IMR-90 (cell line): ENCODE data around the gene AKAP1. TPM values are rescaled to one million over a fixed set of nuclear protein-coding genes. Genes with fewer than 3 reads are reported as not detected.

Source experiments
- ATAC-seq: fragments of 200-7000 bp; cut with Tn5 transposase; 2 replicates; pipeline ENCODE4 v1.9.1; 2020; ENCODE audit warnings: low read depth, mild to moderate bottlenecking, moderate library complexity
- BruUV-seq: library from RNA; stranded (reverse); fragments of 400-500 nt; replicated peaks from 2 replicates; lab custom pipeline; 2021; lab: Mats Ljungman, UMichigan
- CTCF ChIA-PET: fragments of 300-600 bp; formaldehyde crosslinking; extraction: SDS; loops from one replicate; lab custom pipeline; 2021; ENCODE audit warnings: antibody characterized with exemption; lab: Yijun Ruan, JAX
- POLR2A ChIA-PET: fragments of 300-600 bp; sonication (Branson Sonifier 250); formaldehyde crosslinking; loops from one replicate; lab custom pipeline; 2022; ENCODE audit warnings: antibody characterized with exemption; ENCODE audit not compliant: unreplicated experiment; lab: Charles Lee
- DNase-seq: peaks from one replicate; pipeline ENCODE4 v3.0.0; 2013
- H2AFZ ChIP-seq: replicated peaks from 2 replicates; pipeline ENCODE3; 2013; ENCODE audit warnings: low read length, mild to moderate bottlenecking; ENCODE audit not compliant: poor library complexity
- H2AK5ac ChIP-seq: 2 replicates; pipeline ENCODE4 v1.6.1; 2013; ENCODE audit warnings: low read depth, low read length, inconsistent platforms
- H2AK9ac ChIP-seq: replicated peaks from 2 replicates; pipeline ENCODE3; 2013; ENCODE audit warnings: mild to moderate bottlenecking, low read depth, low read length, moderate library complexity; ENCODE audit not compliant: poor library complexity
- H2BK120ac ChIP-seq: 2 replicates; pipeline ENCODE4 v1.6.1; 2013; ENCODE audit warnings: low read depth, low read length, inconsistent platforms
- H2BK15ac ChIP-seq: 3 replicates; pipeline ENCODE4 v1.6.1; 2013; ENCODE audit warnings: low read depth, low read length, inconsistent platforms
- H2BK20ac ChIP-seq: 2 replicates; pipeline ENCODE4 v1.6.1; 2013; ENCODE audit warnings: low read depth, mild to moderate bottlenecking, inconsistent platforms, low read length, moderate library complexity
- H2BK5ac ChIP-seq: 2 replicates; pipeline ENCODE4 v1.6.1; 2013; ENCODE audit warnings: mild to moderate bottlenecking, low read depth, low read length, inconsistent platforms; ENCODE audit not compliant: poor library complexity, severe bottlenecking
- H3K14ac ChIP-seq: replicated peaks from 2 replicates; pipeline ENCODE4 v1.6.1; 2013; ENCODE audit warnings: low read depth, low read length, inconsistent platforms
- H3K18ac ChIP-seq: 2 replicates; pipeline ENCODE4 v1.6.1; 2013; ENCODE audit warnings: low read depth, low read length, control low read depth
- H3K23ac ChIP-seq: 2 replicates; pipeline ENCODE4 v1.6.1; 2013; ENCODE audit warnings: low read depth, low read length, inconsistent platforms
- H3K27ac ChIP-seq: 2 replicates; pipeline ENCODE4 v1.5.1; 2013; ENCODE audit warnings: mild to moderate bottlenecking, control low read depth, low read length; ENCODE audit not compliant: insufficient read depth
- H3K27me3 ChIP-seq: 2 replicates; pipeline ENCODE4 v1.6.1; 2013; ENCODE audit warnings: low read length; ENCODE audit not compliant: control insufficient read depth, insufficient read depth
- H3K36me3 ChIP-seq: 2 replicates; pipeline ENCODE4 v1.6.1; 2013; ENCODE audit warnings: low read length, mixed read lengths; ENCODE audit not compliant: control insufficient read depth, insufficient read depth
- H3K4ac ChIP-seq: 2 replicates; pipeline ENCODE4 v1.6.1; 2013; ENCODE audit warnings: low read depth, low read length, inconsistent platforms
- H3K4me1 ChIP-seq: 2 replicates; pipeline ENCODE4 v1.6.1; 2013; ENCODE audit warnings: low read length, mixed read lengths; ENCODE audit not compliant: control insufficient read depth, insufficient read depth
- H3K4me2 ChIP-seq: 2 replicates; pipeline ENCODE4 v1.6.1; 2013; ENCODE audit warnings: low read depth, mild to moderate bottlenecking, control low read depth, low read length, moderate library complexity
- H3K4me3 ChIP-seq: 2 replicates; pipeline ENCODE4 v1.5.1; 2013; ENCODE audit warnings: low read depth, mild to moderate bottlenecking, control low read depth, low read length, moderate library complexity; ENCODE audit not compliant: insufficient read depth
- H3K56ac ChIP-seq: 2 replicates; pipeline ENCODE4 v1.6.1; 2013; ENCODE audit warnings: low read length, inconsistent platforms; ENCODE audit not compliant: insufficient read depth; ENCODE audit errors: extremely low read depth
- H3K79me1 ChIP-seq, 2 experiments: 2 replicates each; pipeline ENCODE4 v1.6.1; 2013; ENCODE audit warnings: low read length in 2 of 2, inconsistent platforms in 1 of 2, low read depth in 1 of 2
- H3K9ac ChIP-seq: 2 replicates; pipeline ENCODE4 v1.6.1; 2013; ENCODE audit warnings: low read depth, low read length, control low read depth
- H3K9me1 ChIP-seq: 2 replicates; pipeline ENCODE4 v1.6.1; 2013; ENCODE audit warnings: low read length, inconsistent platforms; ENCODE audit not compliant: insufficient read depth
- H3K9me3 ChIP-seq: 2 replicates; pipeline ENCODE4 v1.6.1; 2013; ENCODE audit warnings: low read length; ENCODE audit not compliant: control insufficient read depth, insufficient read depth
- H4K20me1 ChIP-seq: 2 replicates; pipeline ENCODE4 v1.6.1; 2013; ENCODE audit warnings: low read length, inconsistent platforms; ENCODE audit not compliant: insufficient read depth
- H4K5ac ChIP-seq: 2 replicates; pipeline ENCODE4 v1.6.1; 2013; ENCODE audit warnings: mild to moderate bottlenecking, low read depth, low read length, control low read depth
- H4K8ac ChIP-seq, 2 experiments: 2 replicates each; pipeline ENCODE4 v1.6.1; 2013; ENCODE audit warnings: low read depth in 2 of 2, low read length in 2 of 2, control low read depth in 1 of 2, inconsistent platforms in 1 of 2
- H4K91ac ChIP-seq: 2 replicates; pipeline ENCODE4 v1.6.1; 2013; ENCODE audit warnings: low read depth, low read length, inconsistent platforms; ENCODE audit not compliant: insufficient read depth
- BHLHE40 ChIP-seq: fragments of 150-350 bp; IDR thresholded peaks from 2 replicates; pipeline ENCODE4 v1.6.1; 2016; ENCODE audit warnings: mild to moderate bottlenecking, low read depth, low read length
- CEBPB ChIP-seq: IDR thresholded peaks from 2 replicates; pipeline ENCODE4 v1.6.1; 2012; ENCODE audit warnings: low read depth, low read length, improper control_type of control experiment
- CHD1 ChIP-seq: IDR thresholded peaks from 2 replicates; pipeline ENCODE4 v1.6.1; 2012; ENCODE audit warnings: low read depth, low read length, improper control_type of control experiment
- FOS ChIP-seq: fragments of 150-350 bp; IDR thresholded peaks from 2 replicates; pipeline ENCODE4 v1.6.1; 2016; ENCODE audit warnings: low read depth, low read length
- MAFK ChIP-seq: IDR thresholded peaks from 2 replicates; pipeline ENCODE4 v1.6.1; 2012; ENCODE audit warnings: low read depth, low read length, improper control_type of control experiment
- MAZ ChIP-seq: IDR thresholded peaks from 2 replicates; pipeline ENCODE4 v1.6.1; 2012; ENCODE audit warnings: low read depth, mild to moderate bottlenecking, low read length, improper control_type of control experiment, moderate library complexity, borderline replicate concordance
- MXI1 ChIP-seq: IDR thresholded peaks from 2 replicates; pipeline ENCODE4 v1.6.1; 2012; ENCODE audit warnings: low read depth, mild to moderate bottlenecking, low read length, moderate library complexity, borderline replicate concordance
- NFE2L2 ChIP-seq: fragments of 150-350 bp; IDR thresholded peaks from 2 replicates; pipeline ENCODE4 v1.6.1; 2016; ENCODE audit warnings: low read depth, mild to moderate bottlenecking, low read length
- POLR2A ChIP-seq: IDR thresholded peaks from 2 replicates; pipeline ENCODE4 v1.6.1; 2012; ENCODE audit warnings: mild to moderate bottlenecking, low read depth, low read length
- RAD21 ChIP-seq: IDR thresholded peaks from 2 replicates; pipeline ENCODE4 v1.6.1; 2012; ENCODE audit warnings: low read length, improper control_type of control experiment
- RCOR1 ChIP-seq: IDR thresholded peaks from 2 replicates; pipeline ENCODE4 v1.6.1; 2012; ENCODE audit warnings: mild to moderate bottlenecking, low read length, improper control_type of control experiment; ENCODE audit not compliant: insufficient replicate concordance
- RFX5 ChIP-seq: IDR thresholded peaks from 2 replicates; pipeline ENCODE4 v1.8.0; 2012; ENCODE audit warnings: low read depth, mild to moderate bottlenecking, low read length, moderate library complexity
- SMC3 ChIP-seq: fragments of 150-350 bp; IDR thresholded peaks from 2 replicates; pipeline ENCODE4 v1.6.1; 2016; ENCODE audit warnings: low read depth, mild to moderate bottlenecking, antibody characterized with exemption, low read length, moderate library complexity
- WGBS, 2 experiments: methylation state at CpG; one replicate each; pipeline versions ENCODE4 v1.1.5 to v1.1.7; 2013; ENCODE audit warnings: missing lambda C conversion rate in 2 of 2; ENCODE audit not compliant: insufficient read length in 1 of 2; ENCODE audit errors: extremely low coverage in 2 of 2; 5-methylcytosine and 5-hydroxymethylcytosine counted together
- dilution Hi-C: fragments of 300-500 bp; cut with HindIII; formaldehyde crosslinking; loops from one replicate; pipeline ENCODE4 v1.14.3; 2018; ENCODE audit warnings: low sequenced_read_pairs; ENCODE audit not compliant: unreplicated experiment
- in situ Hi-C: fragments of 300-500 bp; cut with MboI; formaldehyde crosslinking; loops from 3 replicates; pipeline ENCODE4 v1.14.3; 2019; ENCODE audit warnings: low sequenced_read_pairs, inconsistent platforms, mixed read lengths
- intact Hi-C: fragments of 100-400 bp; cut with micrococcal nuclease; formaldehyde crosslinking; loops from 2 replicates; pipeline ENCODE4 v1.10.0; 2022
- polyA plus RNA-seq, 3 experiments: library from polyadenylated mRNA; depleted of rRNA; stranded (reverse); fragments of >200 nt; gene quantifications; 2 replicates each; pipeline ENCODE4 v1.2.3, GENCODE V29; 2012; ENCODE audit warnings: low replicate concordance in 1 of 3
- total RNA-seq: library from RNA; depleted of rRNA; stranded (reverse); fragments of >200 nt; gene quantifications from 2 replicates; pipeline ENCODE4 v1.2.3, GENCODE V29; 2012
- TF ChIP-seq, protein P1 (sequence below): fragments of 150-350 bp; IDR thresholded peaks from 2 replicates; pipeline ENCODE4 v1.6.1; 2017; ENCODE audit warnings: mild to moderate bottlenecking, antibody characterized with exemption, low read length, low read depth
- TF ChIP-seq, protein P2 (sequence below): conservative IDR thresholded peaks from 2 replicates; pipeline ENCODE4 v1.5.1; 2012; ENCODE audit warnings: mild to moderate bottlenecking, low read depth, low read length, improper control_type of control experiment
- TF ChIP-seq, protein P3 (sequence below): fragments of 150-350 bp; IDR thresholded peaks from 2 replicates; pipeline ENCODE4 v1.6.1; 2016; ENCODE audit warnings: low read depth, mild to moderate bottlenecking, low read length, moderate library complexity, borderline replicate concordance

The AKAP1 gene
- total and polyA plus RNA-seq, 2 of the 4 experiments (the other 2 are of a cell fraction) = 10.2 to 17.4 TPM

DNA sequence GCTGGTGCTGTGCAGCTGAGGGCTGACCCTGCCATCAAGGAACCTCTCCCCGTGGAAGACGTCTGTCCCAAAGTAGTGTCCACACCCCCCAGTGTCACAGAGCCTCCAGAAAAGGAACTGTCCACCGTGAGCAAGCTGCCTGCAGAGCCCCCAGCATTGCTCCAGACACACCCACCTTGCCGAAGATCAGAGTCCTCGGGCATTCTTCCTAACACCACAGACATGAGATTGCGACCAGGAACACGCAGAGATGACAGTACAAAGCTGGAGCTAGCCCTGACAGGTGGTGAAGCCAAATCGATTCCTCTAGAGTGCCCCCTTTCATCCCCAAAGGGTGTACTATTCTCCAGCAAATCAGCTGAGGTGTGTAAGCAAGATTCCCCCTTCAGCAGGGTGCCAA, 20.5 kb downstream of the AKAP1 start:
- in situ Hi-C loops = loop anchor here (25.0 kb wide), 1 partner anchor 1007 kb away; no protein-coding TSS in a partner anchor
- dilution Hi-C loops = no loop called here

More for the DNA sequence above, 20.5 kb downstream of the AKAP1 start:
- Histone ChIP-seq H3K4me3 (no peak overlapping the region), H2BK120ac (no peak overlapping the region), H4K91ac (no peak overlapping the region), H3K27me3 (no peaks in the 10 kb centered on the region), H2BK20ac (no peak overlapping the region), H3K14ac (no peak overlapping the region), H3K27ac (no peak overlapping the region), H3K9me1 (no peaks in the 10 kb centered on the region), H3K79me1 (peaks cover 0 to 7% of the 10 kb centered on the region in 2 experiments; a peak in 2 of 4 replicates), H4K8ac (no peak overlapping the region), H2BK5ac (no peak overlapping the region), H3K56ac (no peak overlapping the region), H3K23ac (no peak overlapping the region), H4K20me1 (no peaks in the 10 kb centered on the region; the same call in none of the 2 replicates), H2AK9ac (no peak overlapping the region), H3K9me3 (no peaks in the 10 kb centered on the region), H3K4me2 (no peak overlapping the region), H3K9ac (no peak overlapping the region), H3K4me1 (peaks cover 2% of the 10 kb centered on the region; the same call in 1 of the 2 replicates), H4K5ac (no peak overlapping the region), H2AK5ac (no peak overlapping the region), H2AFZ (no peak overlapping the region), H2BK15ac (no peak overlapping the region), H3K18ac (no peak overlapping the region), H3K36me3 (no peaks in the 10 kb centered on the region), H3K4ac (no peak overlapping the region)
- ChIA-PET CTCF (no interaction called here), POLR2A (no interaction called here)
- no peak for DNase-seq
- TF ChIP-seq MAFK (no peak), SMC3 (no peak), RFX5 (no peak), RCOR1 (no peak), CHD1 (no peak), FOS (no peak), CEBPB (no peak), NFE2L2 (no peak), MAZ (no peak), MXI1 (no peak), BHLHE40 (no peak), POLR2A (no peak), RAD21 (no peak)
- TF ChIP-seq, protein P1, sequence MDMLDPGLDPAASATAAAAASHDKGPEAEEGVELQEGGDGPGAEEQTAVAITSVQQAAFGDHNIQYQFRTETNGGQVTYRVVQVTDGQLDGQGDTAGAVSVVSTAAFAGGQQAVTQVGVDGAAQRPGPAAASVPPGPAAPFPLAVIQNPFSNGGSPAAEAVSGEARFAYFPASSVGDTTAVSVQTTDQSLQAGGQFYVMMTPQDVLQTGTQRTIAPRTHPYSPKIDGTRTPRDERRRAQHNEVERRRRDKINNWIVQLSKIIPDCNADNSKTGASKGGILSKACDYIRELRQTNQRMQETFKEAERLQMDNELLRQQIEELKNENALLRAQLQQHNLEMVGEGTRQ = no peak
- TF ChIP-seq, protein P2, sequence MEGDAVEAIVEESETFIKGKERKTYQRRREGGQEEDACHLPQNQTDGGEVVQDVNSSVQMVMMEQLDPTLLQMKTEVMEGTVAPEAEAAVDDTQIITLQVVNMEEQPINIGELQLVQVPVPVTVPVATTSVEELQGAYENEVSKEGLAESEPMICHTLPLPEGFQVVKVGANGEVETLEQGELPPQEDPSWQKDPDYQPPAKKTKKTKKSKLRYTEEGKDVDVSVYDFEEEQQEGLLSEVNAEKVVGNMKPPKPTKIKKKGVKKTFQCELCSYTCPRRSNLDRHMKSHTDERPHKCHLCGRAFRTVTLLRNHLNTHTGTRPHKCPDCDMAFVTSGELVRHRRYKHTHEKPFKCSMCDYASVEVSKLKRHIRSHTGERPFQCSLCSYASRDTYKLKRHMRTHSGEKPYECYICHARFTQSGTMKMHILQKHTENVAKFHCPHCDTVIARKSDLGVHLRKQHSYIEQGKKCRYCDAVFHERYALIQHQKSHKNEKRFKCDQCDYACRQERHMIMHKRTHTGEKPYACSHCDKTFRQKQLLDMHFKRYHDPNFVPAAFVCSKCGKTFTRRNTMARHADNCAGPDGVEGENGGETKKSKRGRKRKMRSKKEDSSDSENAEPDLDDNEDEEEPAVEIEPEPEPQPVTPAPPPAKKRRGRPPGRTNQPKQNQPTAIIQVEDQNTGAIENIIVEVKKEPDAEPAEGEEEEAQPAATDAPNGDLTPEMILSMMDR = no peak
- TF ChIP-seq, protein P3, sequence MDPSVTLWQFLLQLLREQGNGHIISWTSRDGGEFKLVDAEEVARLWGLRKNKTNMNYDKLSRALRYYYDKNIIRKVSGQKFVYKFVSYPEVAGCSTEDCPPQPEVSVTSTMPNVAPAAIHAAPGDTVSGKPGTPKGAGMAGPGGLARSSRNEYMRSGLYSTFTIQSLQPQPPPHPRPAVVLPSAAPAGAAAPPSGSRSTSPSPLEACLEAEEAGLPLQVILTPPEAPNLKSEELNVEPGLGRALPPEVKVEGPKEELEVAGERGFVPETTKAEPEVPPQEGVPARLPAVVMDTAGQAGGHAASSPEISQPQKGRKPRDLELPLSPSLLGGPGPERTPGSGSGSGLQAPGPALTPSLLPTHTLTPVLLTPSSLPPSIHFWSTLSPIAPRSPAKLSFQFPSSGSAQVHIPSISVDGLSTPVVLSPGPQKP = no peak
- 89% methylated on average over 3 of the region's 8 CpGs; no CpG with 5 or more reads in 1 of the 2 experiments for WGBS, 2 experiments
- ATAC-seq = no peak
- BruUV-seq = no TSS peak
- intact Hi-C loops = no loop called here
